Measurements from ENCODE around the gene ASXL1.

Gene ASXL1

GRCh38 chr20:32468313-32468640, 110.1 kb downstream of the ASXL1 start:
- no peak for DNase-seq

GRCh38 chr20:32468860-32469259, 110.7 kb downstream of the ASXL1 start:
- DNase-seq = no peak

GRCh38 chr20:32470025-32470861, 112.1 kb downstream of the ASXL1 start:
- peak; percentile 83 for DNase-seq

- DNase-seq = no peak
Measured at GRCh38 chr20:32470940-32471339, 112.8 kb downstream of the ASXL1 start.

- DNase-seq = no peak
Measured at GRCh38 chr20:32472581-32473207, 114.6 kb downstream of the ASXL1 start.

GRCh38 chr20:32473231-32474008, 115.3 kb downstream of the ASXL1 start:
- no peak for DNase-seq

GRCh38 chr20:32474009-32474716, 116.0 kb downstream of the ASXL1 start:
- no peak for DNase-seq

- no peak for DNase-seq
Measured at GRCh38 chr20:32474717-32474966, 116.5 kb downstream of the ASXL1 start.

GRCh38 chr20:32474967-32475811, 117.1 kb downstream of the ASXL1 start:
- peak; percentile 97 for DNase-seq

- DNase-seq = peak; percentile 32
Measured at GRCh38 chr20:32476684-32477593, 118.8 kb downstream of the ASXL1 start.

- peak; percentile 43 for DNase-seq
Measured at GRCh38 chr20:32477594-32478512, 119.7 kb downstream of the ASXL1 start.

- peak; percentile 9 for DNase-seq
Measured at GRCh38 chr20:32478576-32478975, 120.4 kb downstream of the ASXL1 start.

GRCh38 chr20:32479012-32479411, 120.9 kb downstream of the ASXL1 start:
- DNase-seq = peak; percentile 9

- peak; percentile 13 for DNase-seq
Measured at GRCh38 chr20:32479697-32480171, 121.6 kb downstream of the ASXL1 start.

GRCh38 chr20:32480371-32481241, 122.5 kb downstream of the ASXL1 start:
- peak; percentile 19 for DNase-seq

- peak; percentile 20 for DNase-seq
Measured at GRCh38 chr20:32481311-32482142, 123.4 kb downstream of the ASXL1 start.

- DNase-seq = no peak
Measured at GRCh38 chr20:32482143-32482441, 124.0 kb downstream of the ASXL1 start.

All from right hindlimb (tissue), 1 donor.